ENCODE results near the gene TSPAN17.
A peak's percentile ranks its signal among the peaks of the same experiment; 100 is the strongest.

Gene TSPAN17

GRCh38 chr5:176606875-176607274 lies 40.4 kb upstream of the TSPAN17 start:
- no peak for DNase-seq (ENCODE audit: extremely low read depth, insufficient read length)
- no peak for TF ChIP-seq CTCF (IDR thresholded peaks at IDR 0.05; ENCODE audit: insufficient read depth, low read length, poor library complexity, severe bottlenecking)

GRCh38 chr5:176608142-176608705 lies 39.1 kb upstream of the TSPAN17 start:
- Histone ChIP-seq H3K36me3 (ENCODE audit: control insufficient read depth, insufficient read depth, low read length) (no peaks in the 10 kb centered on the region), H3K27me3 (replicated peaks; ENCODE audit: control insufficient read depth, insufficient read depth, low read length) (no peaks in the 10 kb centered on the region; the same call in 1 of the 2 replicates), H3K4me3 (replicated peaks; ENCODE audit: low read depth, low read length) (no peak overlapping the region)
- TF ChIP-seq CTCF (IDR thresholded peaks at IDR 0.05; ENCODE audit: insufficient read depth, low read length, poor library complexity, severe bottlenecking) = no peak
- DNase-seq (ENCODE audit: extremely low read depth, insufficient read length) = no peak

More at GRCh38 chr5:176606875-176607274, 40.4 kb upstream of the TSPAN17 start:
- Histone ChIP-seq H3K36me3 (ENCODE audit: control insufficient read depth, insufficient read depth, low read length) (no peaks in the 10 kb centered on the region), H3K4me3 (replicated peaks; ENCODE audit: low read depth, low read length) (no peak overlapping the region), H3K27me3 (replicated peaks; ENCODE audit: control insufficient read depth, insufficient read depth, low read length) (no peaks in the 10 kb centered on the region)

- TF ChIP-seq CTCF (IDR thresholded peaks at IDR 0.05; ENCODE audit: insufficient read depth, low read length, poor library complexity, severe bottlenecking) = no peak
- peak; percentile 58 for DNase-seq (ENCODE audit: extremely low read depth, insufficient read length)
- H3K4me3 ChIP-seq (replicated peaks; ENCODE audit: low read depth, low read length) = peak overlapping the region; percentile 68
Observed at GRCh38 chr5:176608937-176609723, 38.2 kb upstream of the TSPAN17 start.

GRCh38 chr5:176609724-176610434 lies 37.4 kb upstream of the TSPAN17 start, which contains the start of gene GPRIN1:
Gene GPRIN1, minus strand, starts transcription at chr5:176610156. Its CDS starts 10,322 bp downstream, at chr5:176599834.
- DNase-seq (ENCODE audit: extremely low read depth, insufficient read length) = peak; percentile 79
- Histone ChIP-seq H3K4me3 (replicated peaks; ENCODE audit: low read depth, low read length) (peak within 1 kb of the TSS; percentile 73), H3K27me3 (replicated peaks; ENCODE audit: control insufficient read depth, insufficient read depth, low read length) (no peaks in the 10 kb centered on the region; the same call in 1 of the 2 replicates), H3K36me3 (ENCODE audit: control insufficient read depth, insufficient read depth, low read length) (no peaks in the 10 kb centered on the region)
- peak; percentile 41 for TF ChIP-seq CTCF (IDR thresholded peaks at IDR 0.05; ENCODE audit: insufficient read depth, low read length, poor library complexity, severe bottlenecking)

More at GRCh38 chr5:176608937-176609723, 38.2 kb upstream of the TSPAN17 start:
- Histone ChIP-seq H3K36me3 (ENCODE audit: control insufficient read depth, insufficient read depth, low read length) (no peaks in the 10 kb centered on the region), H3K27me3 (replicated peaks; ENCODE audit: control insufficient read depth, insufficient read depth, low read length) (no peaks in the 10 kb centered on the region; the same call in 1 of the 2 replicates)

GRCh38 chr5:176610435-176610773 lies 36.9 kb upstream of the TSPAN17 start:
- no peak for DNase-seq (ENCODE audit: extremely low read depth, insufficient read length)
- no peaks in the 10 kb centered on the region for H3K36me3 ChIP-seq (ENCODE audit: control insufficient read depth, insufficient read depth, low read length)
- peak overlapping the region; percentile 73 for H3K4me3 ChIP-seq (replicated peaks; ENCODE audit: low read depth, low read length)

More at GRCh38 chr5:176610435-176610773, 36.9 kb upstream of the TSPAN17 start:
- H3K27me3 ChIP-seq (replicated peaks; ENCODE audit: control insufficient read depth, insufficient read depth, low read length) = no peaks in the 10 kb centered on the region; the same call in 1 of the 2 replicates
- TF ChIP-seq CTCF (IDR thresholded peaks at IDR 0.05; ENCODE audit: insufficient read depth, low read length, poor library complexity, severe bottlenecking) = no peak

Measured in GM06990 (cell line).